SHP77 treated with DMSO at 0.1 percent for 48 hours (cell line): ENCODE data around the gene ATP1A2.
"Not testable (repeated sequence)": the region's sequence is repeated elsewhere in the genome, so short reads cannot be mapped to it uniquely, and the experiment has no call there.

ENCODE experiments used
- DNase-seq: peaks from one replicate; lab custom pipeline; 2025; lab: John Stamatoyannopoulos, UW

The ATP1A2 gene

GRCh38 chr1:160124705-160125478, 9.3 kb downstream of the ATP1A2 start:
- no peak for DNase-seq

- DNase-seq = no peak
These were observed 10.2 kb downstream of the ATP1A2 start for GRCh38 chr1:160125746-160126145.

- not testable (repeated sequence) for DNase-seq
These were observed 10.8 kb downstream of the ATP1A2 start for GRCh38 chr1:160126342-160126741.

- DNase-seq = no peak
These were observed 11.8 kb downstream of the ATP1A2 start for GRCh38 chr1:160127381-160127780.

- no peak for DNase-seq
These were observed 12.4 kb downstream of the ATP1A2 start for GRCh38 chr1:160127865-160128523.

GRCh38 chr1:160128636-160129035, 13.1 kb downstream of the ATP1A2 start:
- DNase-seq = no peak

- no peak for DNase-seq
These were observed 13.5 kb downstream of the ATP1A2 start for GRCh38 chr1:160129046-160129445.

GRCh38 chr1:160129558-160129957, 14.0 kb downstream of the ATP1A2 start:
- no peak for DNase-seq

GRCh38 chr1:160129966-160130365, 14.4 kb downstream of the ATP1A2 start:
- no peak for DNase-seq

- DNase-seq = no peak
These were observed 14.9 kb downstream of the ATP1A2 start for GRCh38 chr1:160130486-160130885.

GRCh38 chr1:160130939-160131338, 15.4 kb downstream of the ATP1A2 start:
- DNase-seq = no peak

GRCh38 chr1:160131803-160132565, 16.4 kb downstream of the ATP1A2 start:
- no peak for DNase-seq

GRCh38 chr1:160133990-160134770, 18.6 kb downstream of the ATP1A2 start:
- DNase-seq = no peak

GRCh38 chr1:160134791-160135572, 19.4 kb downstream of the ATP1A2 start:
- DNase-seq = no peak

GRCh38 chr1:160136121-160136925, 20.8 kb downstream of the ATP1A2 start:
- DNase-seq = no peak

- no peak for DNase-seq
These were observed 21.3 kb downstream of the ATP1A2 start for GRCh38 chr1:160136926-160137200.

- DNase-seq = no peak
These were observed 21.8 kb downstream of the ATP1A2 start for GRCh38 chr1:160137216-160137862.

- no peak for DNase-seq
These were observed 24.3 kb downstream of the ATP1A2 start for GRCh38 chr1:160139840-160140239.

GRCh38 chr1:160143695-160144094, 28.1 kb downstream of the ATP1A2 start:
- no peak for DNase-seq

GRCh38 chr1:160144921-160145320, 29.4 kb downstream of the ATP1A2 start:
- DNase-seq = no peak
